ENCODE measurements around the gene GP1BA. TPM values are rescaled to one million over a fixed set of nuclear protein-coding genes. Genes with fewer than 3 reads are reported as not detected.

GP1BA gene
- 0.22 TPM for total RNA-seq
- long read RNA-seq, partial matches to known transcripts: 0 of 2 reads
- long read RNA-seq, other reads (novel, unspliced or antisense): 2 of 2 reads

DNA sequence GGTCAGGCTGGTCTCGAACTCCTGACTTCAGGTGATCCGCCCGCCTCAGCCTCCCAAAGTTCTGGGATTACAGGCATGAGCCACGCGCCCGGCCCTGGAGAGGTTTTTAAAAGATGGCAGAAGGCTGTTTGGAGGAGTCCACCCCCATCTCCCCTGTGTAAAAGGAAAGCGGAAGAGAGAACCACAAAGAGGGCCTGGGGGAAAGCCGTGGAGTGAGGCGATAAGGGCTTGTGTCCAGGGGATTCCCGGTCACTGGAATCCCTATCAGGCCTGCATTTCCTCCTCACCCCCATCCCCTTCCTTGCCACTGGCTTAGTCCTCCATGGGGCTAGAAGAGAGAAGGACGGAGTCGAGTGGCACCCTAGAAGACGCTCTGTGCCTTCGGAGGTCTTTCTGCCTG lies at the start of gene GP1BA:
GP1BA (plus strand) TSS at position 315 of the 400 bp plus-strand sequence. CDS start 328 bp downstream, outside the sequence.
- Histone ChIP-seq H3K4me1 (peaks cover 10% of the 10 kb centered on the region), H3K9me3 (replicated peaks) (no peaks in the 10 kb centered on the region), H3K36me3 (peaks cover 11% of the 10 kb centered on the region), H3K27me3 (ENCODE audit: low read depth) (no peaks in the 10 kb centered on the region), H3K27ac (replicated peaks) (no peak within 1 kb of the TSS), H3K4me3 (no peak within 1 kb of the TSS)
- TF ChIP-seq CTCF (IDR thresholded peaks at IDR 0.05; ENCODE audit: borderline replicate concordance): no peak
- DNase-seq: no peak
- intact Hi-C loops (cut with micrococcal nuclease): no loop called here

DNA sequence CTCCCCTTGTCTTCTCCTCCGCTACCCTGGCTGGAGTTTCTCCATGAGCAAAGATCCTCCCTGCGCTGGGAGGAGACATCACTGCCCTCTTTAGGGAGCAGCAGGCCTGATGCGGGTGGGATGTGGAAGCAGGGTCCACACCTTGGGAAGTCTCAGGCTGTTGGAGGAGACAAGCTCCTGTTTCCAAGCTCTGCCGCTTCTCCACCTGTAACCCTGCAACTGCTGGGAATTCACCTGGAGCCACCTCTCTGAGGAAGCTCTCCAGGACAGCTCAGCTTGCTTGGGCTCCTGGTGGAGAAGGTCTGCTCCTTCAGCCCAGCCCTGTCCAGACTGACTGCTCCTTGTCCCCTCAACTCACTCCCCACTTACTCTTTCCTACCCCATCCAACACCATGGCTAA lies 47.6 kb upstream of the GP1BA start:
- intact Hi-C loops (cut with micrococcal nuclease): loop anchor here (10.0 kb wide), 1 partner anchor 50 kb away; the partner anchor contains the start of gene MINK1
- Histone ChIP-seq H3K4me1 (peaks cover 7% of the 10 kb centered on the region), H3K36me3 (peaks cover 62% of the 10 kb centered on the region), H3K9me3 (replicated peaks) (no peaks in the 10 kb centered on the region), H3K27me3 (ENCODE audit: low read depth) (no peaks in the 10 kb centered on the region), H3K27ac (replicated peaks) (no peak overlapping the region), H3K4me3 (no peak overlapping the region)
- TF ChIP-seq CTCF (IDR thresholded peaks at IDR 0.05; ENCODE audit: borderline replicate concordance): no peak
- no peak for DNase-seq

- peaks cover 71% of the 10 kb centered on the region for H3K36me3 ChIP-seq
Measured at GRCh38 chr17:4886830-4887229, 45.2 kb upstream of the GP1BA start.

DNA sequence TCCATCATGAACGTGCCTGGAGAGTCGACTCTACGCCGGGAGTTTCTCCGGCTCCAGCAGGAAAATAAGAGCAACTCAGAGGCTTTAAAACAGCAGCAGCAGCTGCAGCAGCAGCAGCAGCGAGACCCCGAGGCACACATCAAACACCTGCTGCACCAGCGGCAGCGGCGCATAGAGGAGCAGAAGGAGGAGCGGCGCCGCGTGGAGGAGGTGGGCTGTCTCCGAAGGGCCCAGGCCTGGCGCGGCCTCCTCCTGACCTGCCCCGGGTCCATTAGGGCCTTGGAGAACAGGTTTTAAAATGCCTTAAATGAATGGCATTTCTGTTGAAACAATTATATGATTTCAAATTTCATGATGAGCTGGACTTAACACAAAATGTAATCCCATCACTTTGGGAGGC lies 44.5 kb upstream of the GP1BA start:
- H3K9me3 ChIP-seq (replicated peaks): no peaks in the 10 kb centered on the region
- H3K27ac ChIP-seq (replicated peaks): no peak overlapping the region
- no peak for TF ChIP-seq CTCF (IDR thresholded peaks at IDR 0.05; ENCODE audit: borderline replicate concordance)
- H3K4me3 ChIP-seq: no peak overlapping the region
- DNase-seq: no peak
- no peaks in the 10 kb centered on the region for H3K4me1 ChIP-seq
- H3K27me3 ChIP-seq (ENCODE audit: low read depth): no peaks in the 10 kb centered on the region
- intact Hi-C loops (cut with micrococcal nuclease): loop anchor here (5.0 to 10.0 kb wide), 2 partner anchors 53 to 100 kb away; partner anchors contain the start of genes GLTPD2, MINK1 and VMO1
- H3K36me3 ChIP-seq: peaks cover 79% of the 10 kb centered on the region

More at GRCh38 chr17:4886830-4887229, 45.2 kb upstream of the GP1BA start:
- no peak overlapping the region for H3K4me3 ChIP-seq
- no peak for DNase-seq
- no peaks in the 10 kb centered on the region for H3K9me3 ChIP-seq (replicated peaks)
- H3K27me3 ChIP-seq (ENCODE audit: low read depth): no peaks in the 10 kb centered on the region
- no peak for TF ChIP-seq CTCF (IDR thresholded peaks at IDR 0.05; ENCODE audit: borderline replicate concordance)
- H3K27ac ChIP-seq (replicated peaks): no peak overlapping the region
- intact Hi-C loops (cut with micrococcal nuclease): loop anchor here (5.0 to 10.0 kb wide), 2 partner anchors 52 to 100 kb away; partner anchors contain the start of genes GLTPD2, MINK1 and VMO1
- peaks cover 3% of the 10 kb centered on the region for H3K4me1 ChIP-seq

GRCh38 chr17:4891411-4892410 lies 40.4 kb upstream of the GP1BA start:
- no peak for DNase-seq
- no peak overlapping the region for H3K27ac ChIP-seq (replicated peaks)

More at GRCh38 chr17:4891411-4892410, 40.4 kb upstream of the GP1BA start:
- Histone ChIP-seq H3K27me3 (ENCODE audit: low read depth) (no peaks in the 10 kb centered on the region), H3K4me3 (no peak overlapping the region), H3K4me1 (no peaks in the 10 kb centered on the region), H3K9me3 (replicated peaks) (no peaks in the 10 kb centered on the region), H3K36me3 (peaks cover 93% of the 10 kb centered on the region)
- TF ChIP-seq CTCF (IDR thresholded peaks at IDR 0.05; ENCODE audit: borderline replicate concordance): no peak
- intact Hi-C loops (cut with micrococcal nuclease): no loop called here

All from left ventricle myocardium inferior (tissue), 1 donor.